Keratinocyte (primary cell): Measurements from ENCODE around the gene COMT. TPM values are rescaled to one million over a fixed set of nuclear protein-coding genes. Genes with fewer than 3 reads are reported as not detected.

ENCODE experiments used
- DNase-seq: peaks from one replicate; pipeline ENCODE4 v3.0.0-alpha.2; 2011; ENCODE audit warnings: low read depth, missing footprints, low spot score
- FAIRE-seq: peaks from 2 replicates; lab custom pipeline; 2011; peaks lifted over from hg19 to GRCh38; lab: Jason Lieb, UNC
- H2AFZ ChIP-seq: 2 replicates; pipeline ENCODE4 v1.6.0; 2012; ENCODE audit warnings: low read length, control low read depth, inconsistent platforms; ENCODE audit not compliant: control insufficient read depth
- H3K27ac ChIP-seq: 2 replicates; pipeline ENCODE4 v1.5.1; 2011; ENCODE audit warnings: low read length; ENCODE audit not compliant: control insufficient read depth, insufficient read depth
- H3K27me3 ChIP-seq: 3 replicates; pipeline ENCODE4 v1.6.0; 2011; ENCODE audit warnings: low read length; ENCODE audit not compliant: control insufficient read depth, insufficient read depth; ENCODE audit errors: extremely low read depth
- H3K36me3 ChIP-seq, 2 experiments: 2 replicates in 1 of 2; 3 replicates in 1 of 2; pipeline ENCODE4 v1.5.1; 2011; ENCODE audit warnings: low read length in 2 of 2, mild to moderate bottlenecking in 1 of 2; ENCODE audit not compliant: control insufficient read depth in 2 of 2, insufficient read depth in 2 of 2; ENCODE audit errors: extremely low read depth in 1 of 2
- H3K4me1 ChIP-seq: 3 replicates; pipeline ENCODE4 v1.5.1; 2011; ENCODE audit warnings: low read length; ENCODE audit not compliant: control insufficient read depth, insufficient read depth; ENCODE audit errors: extremely low read depth
- H3K4me2 ChIP-seq: 3 replicates; pipeline ENCODE4 v1.6.0; 2011; ENCODE audit warnings: low read depth, low read length; ENCODE audit not compliant: control insufficient read depth, insufficient read depth; ENCODE audit errors: extremely low read depth
- H3K4me3 ChIP-seq, 3 experiments: fragments of 200-600 bp in 1 of 3; sonication (generic) in 1 of 3; 2 replicates in 2 of 3; 3 replicates in 1 of 3; pipeline ENCODE4 v1.5.1; 2011 to 2016; ENCODE audit warnings: low read length in 3 of 3, mild to moderate bottlenecking in 3 of 3, control low read depth in 2 of 3, inconsistent platforms in 1 of 3, low read depth in 1 of 3, mixed read lengths in 1 of 3, mixed run types in 1 of 3, moderate library complexity in 1 of 3; ENCODE audit not compliant: control insufficient read depth in 2 of 3, insufficient read depth in 2 of 3; ENCODE audit errors: extremely low read depth in 1 of 3
- H3K79me2 ChIP-seq: 2 replicates; pipeline ENCODE4 v1.6.0; 2012; ENCODE audit warnings: low read length; ENCODE audit not compliant: control insufficient read depth, insufficient read depth
- H3K9ac ChIP-seq: 3 replicates; pipeline ENCODE4 v1.6.0; 2011; ENCODE audit warnings: low read length; ENCODE audit not compliant: control insufficient read depth, insufficient read depth; ENCODE audit errors: extremely low read depth
- H3K9me1 ChIP-seq: 3 replicates; pipeline ENCODE4 v1.6.0; 2011; ENCODE audit warnings: low read length; ENCODE audit not compliant: control insufficient read depth, insufficient read depth; ENCODE audit errors: extremely low read depth
- H3K9me3 ChIP-seq: 2 replicates; pipeline ENCODE4 v1.5.1; 2012; ENCODE audit warnings: low read depth, low read length; ENCODE audit not compliant: control insufficient read depth
- H4K20me1 ChIP-seq: 3 replicates; pipeline ENCODE4 v1.6.0; 2011; ENCODE audit warnings: low read length; ENCODE audit not compliant: control insufficient read depth, insufficient read depth; ENCODE audit errors: extremely low read depth
- EZH2 ChIP-seq: IDR thresholded peaks from one replicate; pipeline ENCODE4 v1.6.1; 2012; ENCODE audit warnings: inconsistent platforms, mild to moderate bottlenecking, low read length, moderate library complexity
- dilution Hi-C: fragments of 300-500 bp; cut with MboI; formaldehyde crosslinking; loops from one replicate; pipeline ENCODE4 v1.7.0; 2020; ENCODE audit warnings: low sequenced_read_pairs; ENCODE audit not compliant: extremely low pct_ligation_motif_present
- polyA plus RNA-seq, 5 experiments: library from polyadenylated mRNA; depleted of rRNA in 3 of 5; stranded (reverse) in 3 of 5; stranded (forward) in 1 of 5; unstranded in 1 of 5; fragments of >200 nt; gene quantifications; 1 replicate in 1 of 5; 2 replicates in 3 of 5; 3 replicates in 1 of 5; pipeline versions ENCODE4 v1.2.1 to v1.2.3, GENCODE V29; 2011 to 2012; ENCODE audit warnings: missing spikeins in 2 of 5, low read depth in 1 of 5, low replicate concordance in 1 of 5
- TF ChIP-seq, protein P1 (sequence below), 3 experiments: IDR thresholded peaks in 1 of 3; conservative IDR thresholded peaks in 1 of 3; optimal IDR thresholded peaks in 1 of 3; 2 replicates in 2 of 3; 3 replicates in 1 of 3; pipeline versions ENCODE3 to v1.5.1; 2011; ENCODE audit warnings: low read length in 3 of 3, mild to moderate bottlenecking in 3 of 3, moderate library complexity in 2 of 3, control low read depth in 1 of 3, inconsistent platforms in 1 of 3; ENCODE audit not compliant: insufficient read depth in 2 of 3; ENCODE audit errors: extremely low read depth in 1 of 3

Gene COMT
- polyA plus RNA-seq, 1 donor (not counting 4 experiments of a cell fraction or from before 2014, with no cell fraction given) = 139 TPM

- Histone ChIP-seq H3K9me3 (no peaks in the 10 kb centered on the region), H4K20me1 (no peaks in the 10 kb centered on the region), H3K4me1 (no peaks in the 10 kb centered on the region), H3K79me2 (no peaks in the 10 kb centered on the region), H3K4me3 (no peak overlapping the region), H3K27ac (no peak overlapping the region), H3K36me3 (no peaks in the 10 kb centered on the region), H3K9me1 (no peaks in the 10 kb centered on the region), H3K27me3 (peaks cover 7% of the 10 kb centered on the region), H2AFZ (no peak overlapping the region), H3K9ac (no peak overlapping the region), H3K4me2 (no peak overlapping the region)
- TF ChIP-seq EZH2 = no peak
- TF ChIP-seq, protein P1, sequence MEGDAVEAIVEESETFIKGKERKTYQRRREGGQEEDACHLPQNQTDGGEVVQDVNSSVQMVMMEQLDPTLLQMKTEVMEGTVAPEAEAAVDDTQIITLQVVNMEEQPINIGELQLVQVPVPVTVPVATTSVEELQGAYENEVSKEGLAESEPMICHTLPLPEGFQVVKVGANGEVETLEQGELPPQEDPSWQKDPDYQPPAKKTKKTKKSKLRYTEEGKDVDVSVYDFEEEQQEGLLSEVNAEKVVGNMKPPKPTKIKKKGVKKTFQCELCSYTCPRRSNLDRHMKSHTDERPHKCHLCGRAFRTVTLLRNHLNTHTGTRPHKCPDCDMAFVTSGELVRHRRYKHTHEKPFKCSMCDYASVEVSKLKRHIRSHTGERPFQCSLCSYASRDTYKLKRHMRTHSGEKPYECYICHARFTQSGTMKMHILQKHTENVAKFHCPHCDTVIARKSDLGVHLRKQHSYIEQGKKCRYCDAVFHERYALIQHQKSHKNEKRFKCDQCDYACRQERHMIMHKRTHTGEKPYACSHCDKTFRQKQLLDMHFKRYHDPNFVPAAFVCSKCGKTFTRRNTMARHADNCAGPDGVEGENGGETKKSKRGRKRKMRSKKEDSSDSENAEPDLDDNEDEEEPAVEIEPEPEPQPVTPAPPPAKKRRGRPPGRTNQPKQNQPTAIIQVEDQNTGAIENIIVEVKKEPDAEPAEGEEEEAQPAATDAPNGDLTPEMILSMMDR (optimal IDR thresholded peaks at IDR 0.05 in 1 of 3, IDR thresholded peaks at IDR 0.05 in 1 of 3, conservative IDR thresholded peaks at IDR 0.05 in 1 of 3; ENCODE audit: extremely low read depth in 1 of 3, insufficient read depth in 2 of 3, low read length in 3 of 3) = no peak
- DNase-seq (no peak), FAIRE-seq (no peak)
- dilution Hi-C loops = no loop called here
Observed at GRCh38 chr22:20001082-20001638, 59.6 kb downstream of the COMT start.

- Histone ChIP-seq H4K20me1 (no peaks in the 10 kb centered on the region), H2AFZ (no peak overlapping the region), H3K27ac (no peak overlapping the region), H3K36me3 (no peaks in the 10 kb centered on the region), H3K4me1 (no peaks in the 10 kb centered on the region), H3K27me3 (peaks cover 1% of the 10 kb centered on the region), H3K9ac (no peak overlapping the region), H3K4me3 (no peak overlapping the region), H3K9me1 (no peaks in the 10 kb centered on the region), H3K4me2 (no peak overlapping the region), H3K9me3 (no peaks in the 10 kb centered on the region), H3K79me2 (no peaks in the 10 kb centered on the region)
- FAIRE-seq = no peak
- no peak for DNase-seq
- TF ChIP-seq EZH2 = no peak
- TF ChIP-seq, protein P1 (optimal IDR thresholded peaks at IDR 0.05 in 1 of 3, IDR thresholded peaks at IDR 0.05 in 1 of 3, conservative IDR thresholded peaks at IDR 0.05 in 1 of 3; ENCODE audit: extremely low read depth in 1 of 3, insufficient read depth in 2 of 3, low read length in 3 of 3) = no peak
- dilution Hi-C loops = no loop called here
Observed at GRCh38 chr22:20002128-20002527, 60.6 kb downstream of the COMT start.
